K562 (cell line): ENCODE measurements around the gene PRR14.

ENCODE experiments used
- ADNP ChIP-seq: fragments of 200-800 bp; sonication (Bioruptor generic); IDR thresholded peaks from 2 replicates; pipeline ENCODE4 v1.6.1; 2016; ENCODE audit warnings: missing genetic modification characterization, missing compliant biosample characterization
- DIDO1 ChIP-seq: fragments of 450-650 bp; IDR thresholded peaks from 2 replicates; pipeline ENCODE4 v1.6.1; 2016; ENCODE audit warnings: low read depth, missing biosample characterization, missing genetic modification characterization
- GTF3C2 ChIP-seq: IDR thresholded peaks from 3 replicates; pipeline ENCODE4 v1.6.1; 2011; ENCODE audit warnings: borderline replicate concordance, mild to moderate bottlenecking, moderate library complexity; ENCODE audit not compliant: insufficient read length; ENCODE audit errors: extremely low read depth
- HCFC1 ChIP-seq: IDR thresholded peaks from 2 replicates; pipeline ENCODE4 v1.6.1; 2012; ENCODE audit warnings: low read depth, low read length, improper control_type of control experiment
- IRF9 ChIP-seq: fragments of 450-650 bp; IDR thresholded peaks from 2 replicates; pipeline ENCODE4 v1.6.1; 2016; ENCODE audit warnings: missing biosample characterization, missing genetic modification characterization
- MED1 ChIP-seq: sonication (generic); formaldehyde crosslinking; IDR thresholded peaks from 2 replicates; pipeline ENCODE4 v1.8.1; 2023; ENCODE audit warnings: missing genetic modification reagents, borderline replicate concordance
- PATZ1 ChIP-seq: fragments of 250-450 bp; sonication (Bioruptor Pico); IDR thresholded peaks from 2 replicates; pipeline ENCODE4 v1.5.0; 2020; ENCODE audit warnings: mild to moderate bottlenecking, borderline replicate concordance
- RBBP5 ChIP-seq: fragments of 200-600 bp; sonication (generic); IDR thresholded peaks from 2 replicates; pipeline ENCODE4 v1.6.1; 2012; ENCODE audit warnings: borderline replicate concordance, mild to moderate bottlenecking, low read length, control low read depth, inconsistent platforms; ENCODE audit not compliant: insufficient read depth, poor library complexity, severe bottlenecking
- ZNF124 ChIP-seq: sonication (generic); formaldehyde crosslinking; IDR thresholded peaks from 2 replicates; pipeline ENCODE4 v1.8.1; 2022; ENCODE audit warnings: missing genetic modification reagents
- TF ChIP-seq, protein P1 (sequence below), 3 experiments: IDR thresholded peaks in 2 of 3; conservative IDR thresholded peaks in 1 of 3; 2 replicates each; pipeline ENCODE4 v1.5.1; 2011 to 2012; ENCODE audit warnings: low read length in 3 of 3, mild to moderate bottlenecking in 3 of 3, control low read depth in 2 of 3, improper control_type of control experiment in 1 of 3, inconsistent platforms in 1 of 3, low read depth in 1 of 3, mixed read lengths in 1 of 3, moderate library complexity in 1 of 3; ENCODE audit not compliant: insufficient read depth in 2 of 3

DNA sequence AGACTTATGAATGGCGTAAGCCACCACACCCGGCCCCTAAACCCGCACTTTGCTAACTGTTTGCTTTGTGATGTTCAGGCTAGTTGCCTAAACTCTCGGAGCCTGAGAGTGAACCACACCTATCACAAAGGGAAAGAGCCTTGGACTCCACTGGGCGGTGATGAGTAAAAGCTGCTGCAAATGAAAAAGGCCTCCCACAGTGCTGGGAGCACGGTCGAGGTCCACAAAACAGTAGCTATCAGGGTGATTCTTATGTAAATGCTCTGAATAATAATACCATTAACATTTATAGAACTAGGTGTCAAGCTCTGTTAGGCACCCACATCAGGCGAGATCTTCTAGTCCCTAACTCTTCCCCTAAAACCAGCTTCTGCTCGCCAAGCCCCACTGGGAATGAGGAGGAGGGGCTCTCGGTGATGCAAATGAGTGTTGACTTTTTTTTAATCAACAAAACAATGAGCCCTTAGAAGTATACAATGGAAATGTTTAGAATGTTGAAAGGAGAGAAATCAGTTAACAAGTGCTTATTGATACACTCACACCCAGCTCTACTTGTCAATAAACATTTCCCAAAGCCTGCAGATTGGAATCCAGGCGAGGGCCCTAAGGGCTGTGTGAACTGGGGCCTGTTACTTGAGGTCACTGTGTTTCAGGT, 27.3 kb downstream of the PRR14 start:
- TF ChIP-seq PATZ1: no peak
- TF ChIP-seq RBBP5: no peak
- TF ChIP-seq DIDO1 (tag): no peak
- TF ChIP-seq ADNP (tag): no peak
- TF ChIP-seq MED1 (CRISPR knock-in tag): no peak
- no peak for TF ChIP-seq ZNF124
- no peak for TF ChIP-seq IRF9
- TF ChIP-seq, protein P1, sequence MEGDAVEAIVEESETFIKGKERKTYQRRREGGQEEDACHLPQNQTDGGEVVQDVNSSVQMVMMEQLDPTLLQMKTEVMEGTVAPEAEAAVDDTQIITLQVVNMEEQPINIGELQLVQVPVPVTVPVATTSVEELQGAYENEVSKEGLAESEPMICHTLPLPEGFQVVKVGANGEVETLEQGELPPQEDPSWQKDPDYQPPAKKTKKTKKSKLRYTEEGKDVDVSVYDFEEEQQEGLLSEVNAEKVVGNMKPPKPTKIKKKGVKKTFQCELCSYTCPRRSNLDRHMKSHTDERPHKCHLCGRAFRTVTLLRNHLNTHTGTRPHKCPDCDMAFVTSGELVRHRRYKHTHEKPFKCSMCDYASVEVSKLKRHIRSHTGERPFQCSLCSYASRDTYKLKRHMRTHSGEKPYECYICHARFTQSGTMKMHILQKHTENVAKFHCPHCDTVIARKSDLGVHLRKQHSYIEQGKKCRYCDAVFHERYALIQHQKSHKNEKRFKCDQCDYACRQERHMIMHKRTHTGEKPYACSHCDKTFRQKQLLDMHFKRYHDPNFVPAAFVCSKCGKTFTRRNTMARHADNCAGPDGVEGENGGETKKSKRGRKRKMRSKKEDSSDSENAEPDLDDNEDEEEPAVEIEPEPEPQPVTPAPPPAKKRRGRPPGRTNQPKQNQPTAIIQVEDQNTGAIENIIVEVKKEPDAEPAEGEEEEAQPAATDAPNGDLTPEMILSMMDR (IDR thresholded peaks at IDR 0.05 in 2 of 3, conservative IDR thresholded peaks at IDR 0.05 in 1 of 3; ENCODE audit: insufficient read depth in 2 of 3, low read depth in 1 of 3, low read length in 3 of 3): no peak
- no peak for TF ChIP-seq HCFC1
- TF ChIP-seq GTF3C2: no peak
